ENCODE data around the gene ALG2.

- TF ChIP-seq CTCF (IDR thresholded peaks at IDR 0.05) (no peak), POLR2A (IDR thresholded peaks at IDR 0.05) (no peak)
Observed at GRCh38 chr9:99181206-99181605, 40.5 kb downstream of the ALG2 start.

Measured in heart left ventricle (tissue), 13 donors.